Inflammatory macrophage (primary cell): Measurements from ENCODE around the gene SLC6A9.

Experiments used
- DNase-seq, 2 donors: peaks; one replicate each; pipeline ENCODE4 v3.0.0-alpha.2; 2020 to 2022

The SLC6A9 gene

DNA sequence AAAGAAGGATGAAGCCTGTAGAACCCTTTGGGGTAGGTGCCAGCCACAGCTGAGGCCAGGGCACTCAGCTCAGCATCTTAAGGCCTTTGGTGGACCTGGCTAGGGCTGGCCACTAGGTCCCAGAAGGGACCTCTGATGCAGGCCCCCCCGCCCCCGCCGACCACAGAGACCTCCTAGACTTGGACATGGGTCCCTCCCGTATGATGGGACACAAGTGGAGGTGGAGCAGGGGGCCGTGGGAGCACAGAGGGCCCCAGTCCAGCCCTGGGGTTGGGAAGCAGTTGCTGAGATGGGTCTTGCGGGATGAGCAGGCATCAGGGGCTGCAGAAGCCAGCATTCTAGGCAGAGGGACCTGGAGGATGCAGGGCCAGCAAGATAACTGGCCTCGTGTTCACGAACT is 49.0 kb downstream of the SLC6A9 start:
- DNase-seq: no peak

DNA sequence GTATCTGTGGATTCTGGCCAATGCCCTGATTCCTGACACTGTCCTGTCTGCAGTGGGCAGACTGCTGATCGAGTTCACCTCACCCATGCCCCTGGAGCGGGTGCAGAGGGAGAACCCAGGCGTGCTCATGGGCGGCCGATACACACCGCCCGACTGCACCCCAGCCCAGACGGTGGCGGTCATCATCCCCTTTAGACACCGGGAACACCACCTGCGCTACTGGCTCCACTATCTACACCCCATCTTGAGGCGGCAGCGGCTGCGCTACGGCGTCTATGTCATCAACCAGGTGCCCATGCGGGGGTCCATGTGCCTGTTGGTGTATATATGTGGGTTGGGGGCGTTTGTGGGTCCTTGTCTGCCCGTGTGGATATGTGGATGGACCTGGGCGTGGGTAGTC is 49.6 kb downstream of the SLC6A9 start:
- DNase-seq: no peak

- DNase-seq: no peak
Measured at GRCh38 chr1:43981135-43981491, 50.1 kb downstream of the SLC6A9 start.

- DNase-seq: no peak
Measured at GRCh38 chr1:43980255-43981134, 50.8 kb downstream of the SLC6A9 start.

DNA sequence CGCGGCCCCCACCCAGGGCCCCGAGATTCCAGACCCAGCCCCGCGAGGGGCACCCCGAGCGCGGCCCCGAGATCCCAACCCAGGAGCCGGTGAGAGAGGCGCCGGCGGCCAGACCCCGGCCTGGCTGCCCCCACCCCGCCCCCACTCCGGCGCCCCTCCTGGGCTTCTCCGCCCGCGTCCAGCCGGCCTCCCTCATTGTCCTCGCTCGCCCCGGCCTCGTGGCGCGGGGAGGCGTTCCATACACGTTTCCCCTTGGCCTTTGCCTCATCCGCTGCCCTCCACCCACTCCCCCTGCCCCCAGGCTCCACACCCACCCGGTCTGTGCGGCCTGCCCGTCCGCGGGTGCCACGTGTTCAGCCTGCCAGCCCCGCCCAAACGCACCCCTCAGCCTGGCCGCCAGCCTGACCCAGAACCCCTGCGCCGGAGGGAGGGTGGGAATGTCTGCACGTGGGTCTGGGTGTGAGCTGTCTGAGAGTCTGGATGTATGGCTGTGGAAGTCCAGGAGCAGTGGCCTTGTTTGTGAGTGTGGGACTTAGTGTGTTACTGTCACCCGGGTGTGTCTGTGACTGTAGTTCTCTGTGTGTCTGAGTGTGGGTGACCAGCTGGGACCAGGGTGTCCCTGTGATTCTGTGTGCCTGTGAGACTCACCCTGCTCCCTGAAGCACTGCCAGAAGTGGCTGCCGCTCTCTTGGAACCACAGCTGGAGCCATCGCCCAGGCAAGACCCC is 51.6 kb downstream of the SLC6A9 start:
- peak; percentile 22 to 57 for DNase-seq

GRCh38 chr1:43979261-43979527 is 52.1 kb downstream of the SLC6A9 start:
- DNase-seq: no peak

GRCh38 chr1:43978551-43979260 is 52.6 kb downstream of the SLC6A9 start, which contains the start of gene B4GALT2:
B4GALT2 (plus strand) TSS chr1:43979210; CDS start chr1:43981161, 1,951 bp downstream.
- DNase-seq: peak in 1 of 2 donors; percentile 49

GRCh38 chr1:43978264-43978550 is 53.1 kb downstream of the SLC6A9 start:
- DNase-seq: peak in 1 of 2 donors; percentile 5

DNA sequence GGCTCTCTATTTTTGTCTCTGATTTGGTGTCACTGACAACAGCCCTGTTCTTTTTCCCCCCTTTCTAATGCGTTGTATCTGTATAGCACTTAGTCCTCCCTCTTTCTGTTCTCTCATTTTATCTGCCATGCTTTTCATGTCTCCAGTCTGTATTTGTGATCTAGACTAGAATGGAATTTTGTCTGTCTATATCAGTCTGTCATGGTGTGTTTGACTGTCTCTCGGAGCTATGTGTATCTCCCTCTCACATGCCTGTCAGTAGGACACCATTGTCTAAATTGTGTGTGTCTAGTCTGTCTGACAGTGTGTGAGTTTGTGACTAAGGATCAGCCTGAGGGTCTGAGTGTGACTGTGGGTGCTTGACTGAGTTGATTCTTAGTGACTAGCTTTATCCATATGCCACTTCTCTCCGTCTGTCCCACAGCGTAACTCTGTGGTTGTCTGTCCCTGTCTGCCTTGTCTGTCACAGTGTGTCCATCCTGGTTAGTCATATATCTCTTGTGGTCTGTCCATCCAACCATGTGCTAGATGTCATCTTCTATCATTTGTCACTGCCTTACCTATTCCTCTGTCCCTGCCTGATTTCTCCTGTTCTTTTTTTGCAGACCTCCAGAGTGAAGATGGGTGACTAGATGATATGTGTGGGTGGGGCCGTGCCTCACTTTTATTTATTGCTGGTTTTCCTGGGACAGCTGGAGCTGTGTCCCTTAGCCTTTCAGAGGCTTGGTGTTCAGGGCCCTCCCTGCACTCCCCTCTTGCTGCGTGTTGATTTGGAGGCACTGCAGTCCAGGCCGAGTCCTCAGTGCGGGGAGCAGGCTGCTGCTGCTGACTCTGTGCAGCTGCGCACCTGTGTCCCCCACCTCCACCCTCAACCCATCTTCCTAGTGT is 53.6 kb downstream of the SLC6A9 start:
- DNase-seq: no peak

DNA sequence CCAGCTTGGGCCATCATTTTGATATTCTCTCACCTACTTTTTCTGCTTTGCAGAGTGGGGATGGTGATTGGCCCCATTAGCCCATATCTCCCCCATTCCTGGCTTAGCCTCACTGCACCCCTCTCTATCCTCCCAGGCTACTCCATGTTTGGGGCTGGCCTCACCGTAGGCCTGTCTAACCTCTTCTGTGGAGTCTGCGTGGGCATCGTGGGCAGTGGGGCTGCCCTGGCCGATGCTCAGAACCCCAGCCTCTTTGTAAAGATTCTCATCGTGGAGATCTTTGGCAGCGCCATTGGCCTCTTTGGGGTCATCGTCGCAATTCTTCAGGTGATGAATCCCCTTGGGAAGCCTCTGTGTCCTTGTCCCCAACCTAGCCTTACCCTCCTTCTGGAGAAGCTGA is 54.4 kb downstream of the SLC6A9 start:
- DNase-seq: no peak

- no peak for DNase-seq
Measured at GRCh38 chr1:43976045-43976444, 55.2 kb downstream of the SLC6A9 start.

- DNase-seq: peak; percentile 86 to 93
Measured at GRCh38 chr1:43975249-43975961, 55.9 kb downstream of the SLC6A9 start.

GRCh38 chr1:43974443-43975248 is 56.6 kb downstream of the SLC6A9 start, which contains the start of gene ATP6V0B:
ATP6V0B (plus strand) TSS chr1:43974960; CDS start chr1:43975041, 81 bp downstream.
- peak; percentile 97 to 98 for DNase-seq

DNA sequence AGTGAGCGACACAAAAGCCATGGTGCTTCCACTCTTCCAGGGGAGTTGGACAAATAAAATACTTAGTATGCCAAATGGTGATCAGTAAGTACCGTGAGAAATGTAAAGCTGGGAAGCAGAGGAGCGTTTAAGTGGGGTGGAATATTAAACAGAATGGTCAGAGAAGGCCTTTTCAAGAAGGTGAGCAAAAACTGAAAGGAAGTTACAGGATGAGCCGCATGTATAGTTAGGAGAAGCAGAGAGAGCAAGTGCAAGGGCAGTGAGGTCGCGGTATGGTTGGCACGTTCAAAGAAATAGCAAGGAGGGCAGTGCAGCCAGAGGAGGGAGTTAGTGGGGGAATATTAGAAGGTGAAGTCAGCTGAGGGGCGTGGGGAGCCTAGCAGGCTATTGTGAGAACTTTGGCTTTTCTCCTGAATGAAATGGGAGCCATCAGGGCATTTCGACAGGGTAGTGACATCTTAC is 57.2 kb downstream of the SLC6A9 start:
- peak in 1 of 2 donors; percentile 3 for DNase-seq

DNA sequence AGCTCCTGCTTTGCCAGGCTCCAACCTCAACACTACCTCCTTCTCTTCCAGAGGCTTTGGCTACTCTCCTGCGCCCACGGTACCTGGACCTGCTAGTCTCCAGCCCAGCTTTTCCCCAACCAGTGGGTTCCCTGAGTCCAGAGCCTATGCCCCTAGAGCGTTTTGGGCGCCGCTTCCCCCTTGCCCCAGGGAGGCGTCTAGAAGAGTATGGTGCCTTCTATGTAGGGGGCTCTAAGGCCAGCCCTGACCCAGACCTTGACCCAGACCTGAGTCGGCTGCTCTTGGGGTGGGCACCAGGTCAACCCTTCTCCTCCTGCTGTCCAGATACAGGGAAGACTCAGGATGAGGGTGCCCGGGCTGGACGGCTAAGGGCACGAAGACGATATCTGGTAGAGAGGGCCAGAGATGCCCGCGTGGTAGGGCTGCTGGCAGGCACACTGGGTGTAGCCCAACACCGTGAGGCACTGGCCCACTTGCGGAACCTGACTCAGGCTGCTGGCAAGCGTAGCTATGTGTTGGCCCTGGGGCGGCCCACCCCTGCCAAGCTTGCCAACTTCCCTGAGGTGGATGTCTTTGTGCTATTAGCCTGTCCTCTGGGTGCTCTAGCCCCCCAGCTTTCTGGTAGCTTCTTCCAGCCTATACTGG is 59.8 kb downstream of the SLC6A9 start:
- DNase-seq: no peak

DNA sequence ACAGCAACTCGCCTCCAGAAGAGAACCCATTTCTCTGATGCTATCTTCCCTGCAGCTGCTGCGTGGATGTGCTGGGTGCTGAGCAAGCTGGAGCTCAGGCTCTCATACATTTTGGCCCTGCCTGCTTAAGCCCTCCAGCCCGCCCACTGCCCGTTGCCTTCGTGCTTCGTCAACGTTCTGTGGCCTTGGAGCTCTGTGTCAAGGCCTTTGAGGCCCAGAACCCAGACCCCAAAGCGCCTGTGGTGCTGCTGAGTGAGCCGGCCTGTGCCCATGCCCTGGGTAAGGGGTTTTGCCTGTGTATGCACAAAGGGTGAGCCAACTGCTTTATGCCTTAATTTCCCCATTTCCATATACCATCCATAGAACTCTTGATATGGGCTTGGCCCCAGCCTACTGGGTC is 60.4 kb downstream of the SLC6A9 start:
- no peak for DNase-seq

DNA sequence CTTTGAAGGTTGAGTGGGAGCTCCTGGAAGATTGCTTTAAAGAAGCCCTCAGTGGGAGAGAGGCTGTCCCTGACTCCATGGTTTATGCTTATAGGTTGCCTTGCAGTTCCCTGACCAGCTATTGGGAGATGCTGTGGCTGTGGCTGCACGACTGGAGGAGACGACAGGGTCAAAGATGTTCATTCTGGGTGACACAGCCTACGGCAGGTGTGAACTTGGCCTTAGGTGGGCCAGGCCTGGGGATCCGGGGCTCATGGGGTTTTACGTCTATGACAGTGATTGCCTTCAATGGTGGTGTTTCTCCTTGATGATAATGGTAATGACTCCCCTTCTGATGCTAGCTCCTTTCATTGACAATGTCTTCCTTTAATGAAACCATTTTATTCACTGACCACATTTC is 60.8 kb downstream of the SLC6A9 start:
- DNase-seq: no peak

DNA sequence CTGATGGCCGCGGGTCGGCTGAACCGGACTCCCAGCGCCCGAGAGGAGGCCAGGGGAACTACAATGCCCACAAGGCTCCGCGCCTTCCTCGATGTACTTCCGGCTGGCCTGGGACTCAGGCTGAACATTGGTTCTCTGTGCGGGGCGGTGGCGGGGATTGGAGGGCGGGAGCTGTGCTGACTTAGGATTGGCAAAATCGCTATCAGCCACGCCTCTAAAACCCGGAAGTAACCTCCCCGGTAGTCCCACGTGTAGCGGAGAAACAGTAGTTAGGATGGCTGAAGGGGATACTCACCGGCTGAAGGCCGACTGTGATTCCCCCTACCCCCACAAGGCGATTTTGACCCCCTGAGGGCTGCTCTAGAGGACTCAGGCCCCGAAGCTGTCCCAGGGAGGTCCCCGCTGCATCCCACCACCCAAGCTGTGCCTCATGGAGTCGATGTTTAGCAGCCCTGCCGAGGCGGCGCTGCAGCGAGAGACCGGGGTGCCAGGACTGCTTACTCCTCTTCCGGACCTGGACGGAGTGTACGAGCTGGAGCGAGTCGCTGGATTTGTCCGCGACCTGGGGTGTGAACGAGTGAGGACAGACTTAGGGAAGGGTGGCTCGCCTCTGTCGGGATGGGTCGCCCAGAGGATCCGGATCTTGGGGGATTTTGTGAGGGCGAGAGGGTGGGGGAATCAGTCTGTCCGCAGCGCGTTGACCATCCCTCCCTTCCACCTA is 61.4 kb downstream of the SLC6A9 start, which contains the start of gene DPH2:
TSS of gene DPH2 (plus strand) at position 265 of the 721 bp plus-strand sequence. CDS start at position 431, 166 bp downstream.
- peak; percentile 97 to 98 for DNase-seq

GRCh38 chr1:43969416-43969745 is 61.9 kb downstream of the SLC6A9 start:
- no peak for DNase-seq
